ENCODE measurements around the gene VEGFB. TPM values are rescaled to one million over a fixed set of nuclear protein-coding genes. Genes with fewer than 3 reads are reported as not detected.
A peak's percentile ranks its signal among the peaks of the same experiment; 100 is the strongest.

VEGFB gene
- polyA plus RNA-seq, 2 of the 4 experiments (the other 2 are of a cell fraction): 6.8 to 26.5 TPM

- TF ChIP-seq E2F6 (IDR thresholded peaks at IDR 0.05; ENCODE audit: borderline replicate concordance, low read depth) (no peak), RFX5 (IDR thresholded peaks at IDR 0.05) (no peak), SREBF2 (IDR thresholded peaks at IDR 0.05) (no peak)
Observed at GRCh38 chr11:64267207-64267945, 33.0 kb downstream of the VEGFB start (continued).

GRCh38 chr11:64268025-64268892 lies 33.9 kb downstream of the VEGFB start:
- POLR2A ChIA-PET: interaction anchor here (0.8 to 5.9 kb wide), 10 partner anchors 9 to 82 kb away, joined by 3 to 53 read pairs (median 4); partner anchors contain the start of genes BAD, ESRRA, FKBP2 and GPR137
- TF ChIP-seq NFE2L2 (conservative IDR thresholded peaks at IDR 0.05; ENCODE audit: low read length) (no peak), KDM1A (IDR thresholded peaks at IDR 0.05; ENCODE audit: low read depth) (peak; percentile 71)
- Histone ChIP-seq H3K4me3 (peak overlapping the region; percentile 72), H3K9me3 (no peaks in the 10 kb centered on the region), H3K4me1 (peaks cover 26% of the 10 kb centered on the region), H3K4me2 (peak overlapping the region; percentile 97), H3K27ac (peak overlapping the region; percentile 94 to 97)
- 84% methylated on average over 14 of the region's 23 CpGs for WGBS (ENCODE audit: missing lambda C conversion rate)
- CTCF ChIA-PET: interaction anchor here (1.1 to 16.0 kb wide), 12 partner anchors 9 to 500 kb away, joined by 3 to 220 read pairs (median 4); partner anchors contain the start of genes CATSPERZ, ESRRA, PLCB3 and PPP1R14B
- ATAC-seq (peak in 1 of 2 experiments; percentile 1; a peak in 3 of 6 replicates), FAIRE-seq (no peak), DNase-seq (ENCODE audit: low read depth in 1 of 2, low spot score in 1 of 2) (peak in 1 of 2 experiments; percentile 62)

GRCh38 chr11:64268893-64269539 lies 34.6 kb downstream of the VEGFB start:
- peak overlapping the region; percentile 97 for H3K4me2 ChIP-seq
- H3K9me3 ChIP-seq: no peaks in the 10 kb centered on the region
- DNase-seq (ENCODE audit: low read depth in 1 of 2, low spot score in 1 of 2) (peak in 1 of 2 experiments; percentile 76), ATAC-seq (peak; percentile 35 to 46), FAIRE-seq (no peak)
- peak overlapping the region; percentile 72 for H3K4me3 ChIP-seq
- H3K4me1 ChIP-seq: peaks cover 32% of the 10 kb centered on the region
- ChIA-PET CTCF (interaction anchor here (1.1 to 16.0 kb wide), 11 partner anchors 8 to 499 kb away, joined by 3 to 220 read pairs (median 5); partner anchors contain the start of genes BAD, CATSPERZ, ESRRA and PLCB3), POLR2A (interaction anchor here (0.8 to 5.9 kb wide), 11 partner anchors 8 to 83 kb away, joined by 3 to 53 read pairs (median 5); partner anchors contain the start of genes BAD, ESRRA, FKBP2 and GPR137)
- peak overlapping the region; percentile 94 to 97 for H3K27ac ChIP-seq
- 4% methylated on average over 12 of the region's 34 CpGs for WGBS (ENCODE audit: missing lambda C conversion rate)
- TF ChIP-seq PBX3 (IDR thresholded peaks at IDR 0.05) (peak; percentile 52), E2F6 (IDR thresholded peaks at IDR 0.05; ENCODE audit: borderline replicate concordance, low read depth) (no peak), HOXB13 (CRISPR knock-in tag; IDR thresholded peaks at IDR 0.05; ENCODE audit: low read depth) (no peak), SREBF2 (IDR thresholded peaks at IDR 0.05) (no peak), CBX2 (IDR thresholded peaks at IDR 0.05; ENCODE audit: borderline replicate concordance, low read depth) (no peak), NR3C1 (IDR thresholded peaks at IDR 0.05) (no peak), RNF2 (IDR thresholded peaks at IDR 0.05; ENCODE audit: borderline replicate concordance, low read depth) (no peak; the same call in 1 of the 2 replicates), NPAS2 (CRISPR knock-in tag; IDR thresholded peaks at IDR 0.05; ENCODE audit: borderline replicate concordance) (no peak), FOSL2 (IDR thresholded peaks at IDR 0.05) (no peak), FOSL2 (CRISPR knock-in tag; IDR thresholded peaks at IDR 0.05) (no peak), HES2 (IDR thresholded peaks at IDR 0.05) (no peak), HOXA7 (CRISPR knock-in tag; IDR thresholded peaks at IDR 0.05) (no peak), POLR2A (IDR thresholded peaks at IDR 0.05; ENCODE audit: low read length) (no peak), POLR2AphosphoS2 (conservative IDR thresholded peaks at IDR 0.05; ENCODE audit: low read length) (no peak; the same call in 1 of the 2 replicates), FOSB (CRISPR knock-in tag; IDR thresholded peaks at IDR 0.05) (0 out of 2 replicates have a peak, but pooled peaks have one; percentile 53), PHF8 (IDR thresholded peaks at IDR 0.05; ENCODE audit: borderline replicate concordance, low read depth) (no peak), HMGXB4 (CRISPR knock-in tag; IDR thresholded peaks at IDR 0.05; ENCODE audit: borderline replicate concordance) (peak; percentile 22; the same call in 1 of the 2 replicates), REST (IDR thresholded peaks at IDR 0.05) (no peak), KDM1A (IDR thresholded peaks at IDR 0.05; ENCODE audit: low read depth) (no peak)

Measured in A549 (cell line).